ENCODE results near the gene NECAB3.

The NECAB3 gene

DNA sequence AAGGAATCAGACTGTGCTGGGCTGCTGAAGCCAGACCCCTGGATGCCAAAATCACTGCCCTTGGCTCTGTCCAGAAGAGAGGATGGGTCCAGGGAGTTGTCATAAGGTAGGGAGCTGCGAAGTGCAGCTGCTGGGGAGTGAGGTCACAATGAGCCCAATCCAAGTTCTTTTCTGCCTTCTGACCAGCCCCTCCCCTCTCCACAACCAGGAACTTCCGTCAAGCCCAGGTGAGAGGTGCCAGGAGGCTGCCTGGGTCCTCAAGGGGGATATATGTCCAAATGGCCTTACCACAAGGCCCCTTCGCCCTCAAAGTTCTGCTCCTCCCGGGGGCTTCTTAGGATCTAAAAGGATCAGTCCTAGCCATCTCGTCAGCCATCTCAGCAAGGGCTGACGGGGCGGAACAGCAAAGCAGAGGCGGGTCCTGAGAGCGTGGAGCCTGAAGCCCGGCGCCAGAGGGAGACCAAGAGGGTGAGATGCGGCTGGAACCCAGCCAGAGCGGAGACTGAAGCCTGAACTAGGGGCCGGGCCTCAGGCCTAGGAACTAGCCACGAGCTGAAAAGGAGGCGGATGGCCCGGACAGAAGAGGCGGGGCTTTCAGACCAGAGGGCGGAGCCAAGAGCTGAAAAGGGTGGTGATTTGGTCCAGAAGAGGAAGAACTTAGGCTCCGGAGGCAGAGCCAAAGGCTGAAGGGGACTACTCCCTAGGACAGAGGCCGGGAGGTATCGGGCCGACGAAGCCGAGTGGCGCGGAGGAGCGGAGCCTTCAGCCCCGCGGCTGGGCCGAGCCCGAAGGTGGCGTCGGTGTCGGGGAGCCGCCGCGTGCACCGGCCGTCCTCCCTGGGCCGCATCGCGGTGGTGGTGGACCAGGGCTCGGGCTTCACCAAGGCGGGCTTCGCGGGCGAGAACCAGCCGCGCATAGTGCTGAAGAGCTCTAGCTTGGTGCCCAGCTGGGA is 7.7 kb downstream of the NECAB3 start, which contains the start of gene ACTL10:
TSS of gene ACTL10 (plus strand) at position 651 of the 952 bp plus-strand sequence. CDS start 555 bp downstream, outside the sequence.
- ChIA-PET POLR2A (ENCODE audit: low non-redundant PET) (interaction anchor here (0.5 kb wide), 1 partner anchor 58 kb away, joined by 3 read pairs; no protein-coding TSS in a partner anchor), CTCF (interaction anchor here (0.5 to 3.3 kb wide), 18 partner anchors 9 to 416 kb away, joined by 3 to 25 read pairs (median 5); partner anchors contain the start of genes CDK5RAP1 and SNTA1)
- peak; percentile 99 for DNase-seq (ENCODE audit: low spot score)
- peak within 1 kb of the TSS; percentile 88 for H3K27ac ChIP-seq
- TF ChIP-seq, protein P1, sequence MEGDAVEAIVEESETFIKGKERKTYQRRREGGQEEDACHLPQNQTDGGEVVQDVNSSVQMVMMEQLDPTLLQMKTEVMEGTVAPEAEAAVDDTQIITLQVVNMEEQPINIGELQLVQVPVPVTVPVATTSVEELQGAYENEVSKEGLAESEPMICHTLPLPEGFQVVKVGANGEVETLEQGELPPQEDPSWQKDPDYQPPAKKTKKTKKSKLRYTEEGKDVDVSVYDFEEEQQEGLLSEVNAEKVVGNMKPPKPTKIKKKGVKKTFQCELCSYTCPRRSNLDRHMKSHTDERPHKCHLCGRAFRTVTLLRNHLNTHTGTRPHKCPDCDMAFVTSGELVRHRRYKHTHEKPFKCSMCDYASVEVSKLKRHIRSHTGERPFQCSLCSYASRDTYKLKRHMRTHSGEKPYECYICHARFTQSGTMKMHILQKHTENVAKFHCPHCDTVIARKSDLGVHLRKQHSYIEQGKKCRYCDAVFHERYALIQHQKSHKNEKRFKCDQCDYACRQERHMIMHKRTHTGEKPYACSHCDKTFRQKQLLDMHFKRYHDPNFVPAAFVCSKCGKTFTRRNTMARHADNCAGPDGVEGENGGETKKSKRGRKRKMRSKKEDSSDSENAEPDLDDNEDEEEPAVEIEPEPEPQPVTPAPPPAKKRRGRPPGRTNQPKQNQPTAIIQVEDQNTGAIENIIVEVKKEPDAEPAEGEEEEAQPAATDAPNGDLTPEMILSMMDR (conservative IDR thresholded peaks at IDR 0.05; ENCODE audit: low read depth), result peak; percentile 45; the same call in 1 of the 2 replicates

DNA sequence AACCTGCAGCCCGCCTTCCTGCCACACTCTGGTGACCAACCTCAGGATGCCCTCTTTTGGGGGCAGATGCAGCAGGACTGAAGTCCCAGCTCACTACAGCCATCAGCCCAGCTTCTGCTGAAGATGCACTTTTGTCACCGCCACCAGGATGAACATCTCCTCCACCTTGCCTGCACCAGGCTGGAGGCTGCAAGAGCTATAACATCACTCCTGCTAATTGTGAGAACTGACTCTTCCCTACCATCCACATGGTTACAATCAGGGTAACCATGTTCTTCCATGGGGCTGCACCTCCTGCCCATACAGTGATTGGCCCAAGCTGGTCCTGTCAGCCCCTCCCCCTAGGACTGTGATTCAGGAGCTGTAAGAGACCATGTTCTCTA is 9.5 kb downstream of the NECAB3 start:
- ChIA-PET CTCF (interaction anchor here (0.9 to 3.6 kb wide), 2 partner anchors 11 to 207 kb away, joined by 6 to 16 read pairs; no protein-coding TSS in a partner anchor), POLR2A (ENCODE audit: low non-redundant PET) (no interaction called here)

GRCh38 chr20:33664085-33664761 is 10.0 kb downstream of the NECAB3 start:
- TF ChIP-seq, protein P1 (conservative IDR thresholded peaks at IDR 0.05; ENCODE audit: low read depth), result no peak
- ChIA-PET CTCF (interaction anchor here (0.9 to 3.6 kb wide), 2 partner anchors 11 to 207 kb away, joined by 6 to 16 read pairs; no protein-coding TSS in a partner anchor), POLR2A (ENCODE audit: low non-redundant PET) (interaction anchor here (0.7 to 1.0 kb wide), 2 partner anchors 10 to 215 kb away, joined by 3 to 5 read pairs; no protein-coding TSS in a partner anchor)
- DNase-seq (ENCODE audit: low spot score), result no peak
- H3K27ac ChIP-seq, result peak overlapping the region; percentile 88

More for the DNA sequence above, 9.5 kb downstream of the NECAB3 start:
- peak overlapping the region; percentile 88 for H3K27ac ChIP-seq
- TF ChIP-seq, protein P1 (conservative IDR thresholded peaks at IDR 0.05; ENCODE audit: low read depth), result no peak
- DNase-seq (ENCODE audit: low spot score), result no peak

- peak overlapping the region; percentile 88 for H3K27ac ChIP-seq
Measured at GRCh38 chr20:33663161-33664084, 10.8 kb downstream of the NECAB3 start.

DNA sequence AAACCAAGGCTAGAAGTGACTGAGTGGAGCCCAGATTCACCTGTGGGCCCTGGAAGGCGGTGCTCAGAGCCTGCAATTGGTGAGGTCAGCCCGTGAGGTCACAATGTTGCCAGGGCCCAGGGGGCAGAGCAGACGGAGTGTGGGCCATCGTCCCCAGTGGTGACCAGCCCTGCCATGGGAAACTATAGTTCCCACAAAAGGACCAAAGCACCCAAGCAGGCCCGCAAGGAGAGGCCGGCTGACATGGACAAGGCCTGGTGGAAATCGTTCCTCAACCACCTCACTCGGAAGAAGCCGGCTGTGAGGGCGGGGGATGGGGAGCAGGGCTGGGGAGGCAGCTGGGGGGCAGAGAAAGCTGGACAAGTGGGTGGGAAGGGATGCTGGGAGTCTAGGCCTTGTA is 12.1 kb downstream of the NECAB3 start, which contains the start of gene C20orf144:
TSS of gene C20orf144 (plus strand) at position 156 of the 400 bp plus-strand sequence. CDS start at position 175, 19 bp downstream.
- CTCF ChIA-PET, result interaction anchor here (3.6 kb wide), 1 partner anchor 9 kb away, joined by 16 read pairs; no protein-coding TSS in a partner anchor
- no peak for DNase-seq (ENCODE audit: low spot score)
- TF ChIP-seq, protein P1 (conservative IDR thresholded peaks at IDR 0.05; ENCODE audit: low read depth), result no peak
- peak within 1 kb of the TSS; percentile 88 for H3K27ac ChIP-seq
- POLR2A ChIA-PET (ENCODE audit: low non-redundant PET), result no interaction called here

More at GRCh38 chr20:33663161-33664084, 10.8 kb downstream of the NECAB3 start:
- CTCF ChIA-PET, result interaction anchor here (0.6 to 3.6 kb wide), 4 partner anchors 10 to 249 kb away, joined by 4 to 16 read pairs (median 6); no protein-coding TSS in a partner anchor
- POLR2A ChIA-PET (ENCODE audit: low non-redundant PET), result interaction anchor here (0.5 to 1.2 kb wide), 7 partner anchors 9 to 1219 kb away, joined by 3 to 7 read pairs (median 4); partner anchors contain the start of gene CBFA2T2
- peak; percentile 88 for DNase-seq (ENCODE audit: low spot score)
- TF ChIP-seq, protein P1 (conservative IDR thresholded peaks at IDR 0.05; ENCODE audit: low read depth), result no peak

Measured in RWPE1 (cell line).